ENCODE data around the gene RSPH4A.

RSPH4A gene

DNA sequence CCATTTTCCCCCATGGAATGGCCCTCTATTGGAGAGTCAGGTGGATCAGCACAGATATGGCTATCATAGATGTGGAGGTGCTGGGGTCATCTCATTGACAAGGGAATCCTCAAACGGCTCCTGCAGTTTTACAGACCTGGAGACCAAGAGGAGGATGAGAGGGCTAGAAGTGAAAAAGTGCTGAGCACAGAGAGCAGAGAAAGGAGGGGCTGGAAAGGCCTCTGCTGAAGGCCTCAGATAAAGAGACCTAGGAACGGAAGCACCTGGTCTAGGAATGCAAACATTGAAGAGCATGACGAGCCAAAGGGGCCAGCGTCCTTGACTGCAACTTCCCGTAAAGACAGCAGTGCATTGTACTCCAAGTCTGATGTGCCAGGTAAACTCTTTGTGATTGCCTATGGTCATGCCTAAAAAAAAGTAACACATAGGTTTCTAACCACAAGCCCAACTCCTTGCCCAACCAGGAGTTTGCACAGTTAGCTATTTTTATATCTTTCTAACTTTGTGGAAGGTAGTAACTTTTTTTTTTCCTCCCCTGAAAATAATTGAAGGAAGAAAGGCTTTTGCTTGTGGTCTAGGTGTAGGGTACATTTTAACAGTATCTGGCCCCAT, 15.2 kb downstream of the RSPH4A start:
- H3K27ac ChIP-seq (ENCODE audit: low read depth, low read length, poor library complexity, severe bottlenecking) = no peak overlapping the region
- no peak overlapping the region for H3K9ac ChIP-seq (ENCODE audit: low read length)

DNA sequence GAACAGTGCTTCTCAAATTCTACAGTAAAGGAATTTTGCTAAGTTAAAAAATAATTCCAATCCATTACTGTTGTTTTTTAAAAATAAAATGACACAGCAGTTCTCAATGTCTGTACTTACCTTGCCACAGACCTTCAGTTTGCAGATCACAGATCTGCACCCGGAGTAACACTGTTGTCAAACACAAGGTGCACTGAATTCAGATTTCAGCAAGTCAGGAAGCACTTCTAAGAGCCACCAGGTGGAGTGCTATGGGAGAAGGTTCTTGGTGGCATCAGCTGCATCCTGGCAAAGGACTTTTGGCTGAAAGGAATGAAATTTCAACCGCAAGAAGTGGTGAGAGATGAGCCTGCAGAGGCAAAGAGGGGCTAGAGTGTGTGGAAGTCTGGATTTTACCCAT, 17.4 kb downstream of the RSPH4A start:
- Histone ChIP-seq H3K9me2 (ENCODE audit: low read depth, low read length) (no peaks in the 10 kb centered on the region), H3K79me2 (ENCODE audit: insufficient read depth, low read length) (no peaks in the 10 kb centered on the region), H3K4me1 (ENCODE audit: insufficient read depth, low read length, severe bottlenecking) (peaks cover 10% of the 10 kb centered on the region), H3K4me3 (ENCODE audit: low read depth, low read length, poor library complexity, severe bottlenecking) (no peak overlapping the region), H4K20me1 (ENCODE audit: insufficient read depth, low read length) (no peaks in the 10 kb centered on the region), H3K9me3 (ENCODE audit: low read length) (no peaks in the 10 kb centered on the region), H3K4me2 (ENCODE audit: low read length) (no peak overlapping the region), H3K27ac (ENCODE audit: low read depth, low read length, poor library complexity, severe bottlenecking) (no peak overlapping the region), H2AFZ (ENCODE audit: low read length) (no peak overlapping the region), H3F3A (ENCODE audit: insufficient read depth, low read length) (no peaks in the 10 kb centered on the region), H3K27me3 (ENCODE audit: insufficient read depth, low read length) (no peaks in the 10 kb centered on the region), H3K9ac (ENCODE audit: low read length) (no peak overlapping the region), H3K36me3 (ENCODE audit: insufficient read depth, low read length) (peaks cover 27% of the 10 kb centered on the region)
- no peak for TF ChIP-seq EZH2 (IDR thresholded peaks at IDR 0.05; ENCODE audit: borderline replicate concordance, low read length)
- TF ChIP-seq, protein P1, sequence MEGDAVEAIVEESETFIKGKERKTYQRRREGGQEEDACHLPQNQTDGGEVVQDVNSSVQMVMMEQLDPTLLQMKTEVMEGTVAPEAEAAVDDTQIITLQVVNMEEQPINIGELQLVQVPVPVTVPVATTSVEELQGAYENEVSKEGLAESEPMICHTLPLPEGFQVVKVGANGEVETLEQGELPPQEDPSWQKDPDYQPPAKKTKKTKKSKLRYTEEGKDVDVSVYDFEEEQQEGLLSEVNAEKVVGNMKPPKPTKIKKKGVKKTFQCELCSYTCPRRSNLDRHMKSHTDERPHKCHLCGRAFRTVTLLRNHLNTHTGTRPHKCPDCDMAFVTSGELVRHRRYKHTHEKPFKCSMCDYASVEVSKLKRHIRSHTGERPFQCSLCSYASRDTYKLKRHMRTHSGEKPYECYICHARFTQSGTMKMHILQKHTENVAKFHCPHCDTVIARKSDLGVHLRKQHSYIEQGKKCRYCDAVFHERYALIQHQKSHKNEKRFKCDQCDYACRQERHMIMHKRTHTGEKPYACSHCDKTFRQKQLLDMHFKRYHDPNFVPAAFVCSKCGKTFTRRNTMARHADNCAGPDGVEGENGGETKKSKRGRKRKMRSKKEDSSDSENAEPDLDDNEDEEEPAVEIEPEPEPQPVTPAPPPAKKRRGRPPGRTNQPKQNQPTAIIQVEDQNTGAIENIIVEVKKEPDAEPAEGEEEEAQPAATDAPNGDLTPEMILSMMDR (IDR thresholded peaks at IDR 0.05; ENCODE audit: low read length) = peak; percentile 37; the same call in 1 of the 2 replicates

More for the DNA sequence above, 15.2 kb downstream of the RSPH4A start:
- peaks cover 10% of the 10 kb centered on the region for H3K4me1 ChIP-seq (ENCODE audit: insufficient read depth, low read length, severe bottlenecking)
- H2AFZ ChIP-seq (ENCODE audit: low read length) = no peak overlapping the region
- no peak overlapping the region for H3K4me2 ChIP-seq (ENCODE audit: low read length)
- H3K27me3 ChIP-seq (ENCODE audit: insufficient read depth, low read length) = no peaks in the 10 kb centered on the region
- peaks cover 22% of the 10 kb centered on the region for H3K36me3 ChIP-seq (ENCODE audit: insufficient read depth, low read length)
- no peaks in the 10 kb centered on the region for H4K20me1 ChIP-seq (ENCODE audit: insufficient read depth, low read length)
- H3K79me2 ChIP-seq (ENCODE audit: insufficient read depth, low read length) = no peaks in the 10 kb centered on the region
- H3K4me3 ChIP-seq (ENCODE audit: low read depth, low read length, poor library complexity, severe bottlenecking) = no peak overlapping the region
- H3K9me2 ChIP-seq (ENCODE audit: low read depth, low read length) = no peaks in the 10 kb centered on the region
- no peaks in the 10 kb centered on the region for H3K9me3 ChIP-seq (ENCODE audit: low read length)
- H3F3A ChIP-seq (ENCODE audit: insufficient read depth, low read length) = no peaks in the 10 kb centered on the region
- TF ChIP-seq EZH2 (IDR thresholded peaks at IDR 0.05; ENCODE audit: borderline replicate concordance, low read length) = no peak
- TF ChIP-seq, protein P1 (IDR thresholded peaks at IDR 0.05; ENCODE audit: low read length) = no peak

DNA sequence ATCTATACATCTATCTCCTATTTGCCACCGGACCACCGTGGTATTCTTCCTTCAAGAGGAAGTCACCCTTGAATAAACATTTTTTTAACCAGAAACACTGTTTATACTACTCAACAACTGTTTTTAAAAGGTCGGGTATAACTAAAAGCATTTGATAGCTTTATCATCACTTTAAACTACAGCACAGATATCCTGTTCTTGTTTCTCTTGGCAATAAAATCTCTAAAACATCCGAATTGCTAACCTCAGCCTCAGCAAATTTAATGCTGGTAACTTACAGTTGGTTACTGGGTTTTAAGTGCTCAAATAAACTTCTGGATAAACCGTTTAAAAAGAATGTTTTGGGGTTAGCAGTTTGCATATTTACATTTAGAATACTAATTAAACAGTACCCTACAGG, 31.9 kb downstream of the RSPH4A start:
- Histone ChIP-seq H3K4me1 (ENCODE audit: insufficient read depth, low read length, severe bottlenecking) (no peaks in the 10 kb centered on the region), H3K4me2 (ENCODE audit: low read length) (no peak overlapping the region), H3K27me3 (ENCODE audit: insufficient read depth, low read length) (no peaks in the 10 kb centered on the region), H3K4me3 (ENCODE audit: low read depth, low read length, poor library complexity, severe bottlenecking) (no peak overlapping the region), H3K79me2 (ENCODE audit: insufficient read depth, low read length) (no peaks in the 10 kb centered on the region), H3K27ac (ENCODE audit: low read depth, low read length, poor library complexity, severe bottlenecking) (no peak overlapping the region), H3K9me3 (ENCODE audit: low read length) (no peaks in the 10 kb centered on the region), H4K20me1 (ENCODE audit: insufficient read depth, low read length) (no peaks in the 10 kb centered on the region), H2AFZ (ENCODE audit: low read length) (no peak overlapping the region), H3K9me2 (ENCODE audit: low read depth, low read length) (no peaks in the 10 kb centered on the region), H3F3A (ENCODE audit: insufficient read depth, low read length) (no peaks in the 10 kb centered on the region), H3K9ac (ENCODE audit: low read length) (no peak overlapping the region), H3K36me3 (ENCODE audit: insufficient read depth, low read length) (peaks cover 38% of the 10 kb centered on the region)
- TF ChIP-seq, protein P1 (IDR thresholded peaks at IDR 0.05; ENCODE audit: low read length) = no peak
- TF ChIP-seq EZH2 (IDR thresholded peaks at IDR 0.05; ENCODE audit: borderline replicate concordance, low read length) = no peak

Measured in OCI-LY1 (cell line).